DLD1 (cell line): ENCODE results near the gene LGR6.
"Not testable (repeated sequence)": the region's sequence is repeated elsewhere in the genome, so short reads cannot be mapped to it uniquely, and the experiment has no call there.

Experiments
- in situ Hi-C: cut with HindIII; loops from 2 replicates; pipeline ENCODE4 v1.10.0; 2017; ENCODE audit warnings: low sequenced_read_pairs

Gene LGR6

GRCh38 chr1:202235003-202235660 is 41.5 kb downstream of the LGR6 start:
- in situ Hi-C loops = no loop called here

GRCh38 chr1:202235856-202236837 is 42.5 kb downstream of the LGR6 start:
- in situ Hi-C loops = no loop called here

DNA sequence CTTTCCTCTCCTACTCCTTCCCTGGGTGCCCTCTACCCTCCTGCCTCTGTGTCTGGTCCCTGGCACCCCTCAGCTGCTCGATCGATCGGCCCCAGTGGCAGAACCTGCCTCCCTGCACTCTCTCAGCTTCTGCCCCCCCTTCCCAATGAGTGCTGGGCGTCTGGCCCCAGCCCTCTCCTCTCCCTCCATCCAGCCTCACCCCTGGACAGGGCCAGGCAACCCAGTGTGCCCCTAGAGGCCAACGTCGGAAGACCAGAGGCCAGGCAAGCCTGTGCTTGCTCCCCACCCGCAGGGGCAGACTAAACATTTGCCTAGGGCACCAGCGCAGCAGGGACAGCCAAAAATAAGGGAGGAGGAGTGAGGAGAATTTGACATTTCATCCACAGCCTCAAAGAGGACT is 43.5 kb downstream of the LGR6 start:
- in situ Hi-C loops = no loop called here

GRCh38 chr1:202238914-202239313 is 45.3 kb downstream of the LGR6 start:
- in situ Hi-C loops = no loop called here

DNA sequence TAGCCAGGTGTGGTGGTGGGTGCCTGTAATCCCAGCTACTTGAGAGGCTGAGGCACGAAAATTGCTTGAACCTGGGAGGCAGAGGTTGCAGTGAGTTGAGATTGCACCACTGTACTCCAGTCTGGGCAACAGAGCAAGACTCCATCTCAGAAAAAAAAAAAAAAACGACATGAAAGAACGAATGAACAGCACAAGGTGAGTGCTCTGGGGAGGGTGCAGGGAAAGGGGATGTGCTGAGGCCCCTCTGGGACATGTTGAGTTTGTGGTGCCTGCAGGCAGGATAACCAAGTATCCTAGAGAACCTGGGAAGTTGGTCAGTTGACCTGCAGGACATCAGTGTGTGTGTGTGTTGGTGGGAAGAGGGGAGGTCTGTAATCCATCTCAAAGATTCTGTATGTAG is 46.6 kb downstream of the LGR6 start:
- in situ Hi-C loops = not testable (repeated sequence)

DNA sequence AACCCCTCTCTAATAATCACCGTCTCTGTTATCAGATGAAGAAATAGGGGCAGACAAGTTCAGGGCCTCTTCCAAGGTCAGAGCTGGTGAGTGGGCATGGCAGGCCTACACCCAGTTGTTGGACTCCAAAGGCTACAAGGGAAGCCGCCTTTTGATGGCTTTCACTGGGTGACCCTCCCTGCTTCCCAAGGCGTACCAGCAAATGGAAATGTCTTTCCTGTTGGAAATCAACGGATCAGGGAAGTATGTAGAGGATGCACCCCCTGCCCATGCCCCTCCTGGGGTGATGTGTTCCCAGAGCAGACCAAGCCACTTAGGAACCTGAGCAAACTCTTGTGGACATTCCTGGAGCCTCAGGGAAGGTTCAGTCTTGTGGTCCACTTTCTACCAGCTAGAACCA is 47.4 kb downstream of the LGR6 start:
- in situ Hi-C loops = no loop called here

DNA sequence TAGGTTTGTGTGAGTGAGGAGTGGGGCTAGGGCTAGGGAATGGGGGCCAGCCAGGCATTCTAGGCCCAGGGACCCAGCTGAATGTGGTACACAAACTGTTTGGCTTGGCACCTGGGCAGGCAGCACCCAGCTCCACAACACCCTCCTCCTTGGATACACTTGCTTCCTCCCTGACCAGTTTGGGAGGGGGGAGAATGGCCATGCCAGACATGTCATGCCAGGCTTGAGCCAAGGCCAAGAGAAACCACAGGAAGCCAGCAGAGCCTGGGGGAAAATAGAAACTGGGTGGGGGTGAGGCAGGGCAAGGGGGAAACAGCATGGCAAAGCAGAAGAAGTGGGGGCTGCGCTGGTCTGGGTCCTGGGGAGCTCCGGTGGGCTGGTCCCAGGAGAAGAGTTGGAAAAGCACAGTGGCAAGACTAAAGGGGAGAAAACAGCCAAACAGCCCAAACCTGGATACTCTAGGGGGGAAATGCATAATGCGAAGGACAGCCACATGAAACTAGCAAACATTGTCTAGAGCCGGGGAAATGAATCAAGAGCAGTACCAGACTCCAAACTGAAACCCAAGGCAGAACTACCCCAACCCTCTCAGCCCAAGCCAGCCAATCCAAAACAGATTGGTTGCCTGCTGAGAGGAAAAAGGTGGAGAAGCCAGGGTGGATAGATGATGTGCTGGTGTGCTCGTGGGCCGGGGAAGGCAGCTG is 47.9 kb downstream of the LGR6 start:
- in situ Hi-C loops = no loop called here

DNA sequence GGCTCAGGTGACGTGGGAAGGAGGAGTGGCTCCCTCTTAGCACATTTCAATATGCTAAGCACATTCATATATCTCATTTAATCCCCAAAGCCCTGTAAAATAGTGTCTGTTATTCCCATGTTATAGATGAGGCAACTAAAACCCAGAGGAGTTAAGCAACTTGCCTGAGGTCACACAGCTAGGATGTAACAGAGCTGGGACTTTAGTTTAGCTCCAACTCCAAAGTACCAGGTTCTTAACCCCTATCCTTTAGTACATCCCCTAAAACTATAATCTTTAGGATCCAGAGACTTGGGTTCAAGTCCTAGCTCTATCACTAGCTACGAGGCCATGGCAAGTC is 48.5 kb downstream of the LGR6 start:
- in situ Hi-C loops = no loop called here

- in situ Hi-C loops = no loop called here
Measured at GRCh38 chr1:202243006-202243405, 49.4 kb downstream of the LGR6 start.

- in situ Hi-C loops = no loop called here
Measured at GRCh38 chr1:202244841-202245261, 51.3 kb downstream of the LGR6 start.

- in situ Hi-C loops = no loop called here
Measured at GRCh38 chr1:202245391-202245790, 51.8 kb downstream of the LGR6 start.

GRCh38 chr1:202247104-202247503 is 53.5 kb downstream of the LGR6 start:
- in situ Hi-C loops = no loop called here

DNA sequence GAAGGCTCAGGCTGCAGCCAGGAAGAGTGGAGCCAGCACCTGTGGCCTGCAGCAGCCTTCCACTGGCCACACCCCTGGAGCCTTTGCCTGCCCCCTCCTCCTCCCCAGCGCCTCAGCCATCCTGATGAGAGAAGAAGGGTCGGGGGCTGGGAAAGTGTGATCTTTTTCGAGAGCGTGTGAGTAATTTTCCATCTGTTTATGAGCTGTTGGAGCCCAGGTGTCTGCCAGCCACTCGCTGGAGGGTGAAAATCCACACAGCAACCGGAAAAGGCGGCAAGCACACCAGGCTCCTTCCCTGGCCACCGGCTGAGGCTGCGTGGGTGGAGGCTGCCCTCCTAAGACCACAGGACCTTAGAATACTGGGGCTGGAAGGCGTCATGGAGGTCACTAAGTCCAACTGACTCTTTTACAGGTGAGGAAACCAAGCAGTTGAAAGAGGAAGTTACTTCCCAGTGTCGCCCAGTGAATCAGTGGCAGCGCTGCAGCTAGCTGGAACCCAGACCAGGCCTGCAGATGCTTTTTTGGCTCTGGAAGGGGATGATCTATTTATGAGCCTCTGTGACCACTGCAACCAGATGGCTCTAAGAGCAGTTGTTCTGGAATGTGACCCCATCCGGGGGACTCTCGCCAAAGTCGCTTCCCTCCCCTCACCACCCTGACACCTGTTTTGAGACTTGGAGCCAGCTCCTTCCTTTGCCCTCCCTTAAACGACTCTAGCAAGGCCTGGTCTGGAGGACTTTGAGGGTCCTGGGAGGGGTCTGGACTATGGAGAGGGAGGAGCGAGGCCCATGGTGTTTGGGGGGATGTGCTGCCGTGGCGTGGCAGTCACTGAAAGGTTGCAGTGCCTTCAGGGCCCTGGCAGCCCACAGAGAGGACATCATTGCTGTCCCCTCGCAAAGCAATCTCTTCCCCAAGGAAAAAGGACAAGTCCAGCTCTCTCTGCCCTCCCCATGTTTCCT is 54.5 kb downstream of the LGR6 start:
- in situ Hi-C loops = no loop called here

- in situ Hi-C loops = no loop called here
Measured at GRCh38 chr1:202248861-202249260, 55.3 kb downstream of the LGR6 start.

- in situ Hi-C loops = no loop called here
Measured at GRCh38 chr1:202249436-202249835, 55.8 kb downstream of the LGR6 start.

DNA sequence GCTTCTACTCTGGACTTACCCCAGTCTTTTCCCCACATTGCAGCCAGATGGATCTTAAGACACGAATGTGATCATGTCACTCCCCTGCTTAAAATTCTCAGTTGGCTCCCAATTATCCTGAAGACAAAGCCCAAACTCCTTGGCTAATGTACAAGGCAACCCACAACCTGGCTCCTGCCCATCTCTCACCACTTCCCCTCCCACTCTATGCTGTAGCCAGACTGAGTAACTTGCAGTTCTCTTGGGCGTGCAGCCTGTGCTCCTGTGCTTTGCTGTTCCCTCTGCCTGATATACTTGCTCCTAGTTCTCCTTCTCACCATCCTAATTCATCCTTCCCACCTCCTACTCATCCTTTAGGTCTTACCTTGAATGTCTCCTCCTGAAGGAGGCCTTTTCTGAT is 56.2 kb downstream of the LGR6 start:
- in situ Hi-C loops = no loop called here

- in situ Hi-C loops = no loop called here
Measured at GRCh38 chr1:202250982-202251381, 57.4 kb downstream of the LGR6 start.

GRCh38 chr1:202251424-202252256 is 58.0 kb downstream of the LGR6 start:
- in situ Hi-C loops = no loop called here

DNA sequence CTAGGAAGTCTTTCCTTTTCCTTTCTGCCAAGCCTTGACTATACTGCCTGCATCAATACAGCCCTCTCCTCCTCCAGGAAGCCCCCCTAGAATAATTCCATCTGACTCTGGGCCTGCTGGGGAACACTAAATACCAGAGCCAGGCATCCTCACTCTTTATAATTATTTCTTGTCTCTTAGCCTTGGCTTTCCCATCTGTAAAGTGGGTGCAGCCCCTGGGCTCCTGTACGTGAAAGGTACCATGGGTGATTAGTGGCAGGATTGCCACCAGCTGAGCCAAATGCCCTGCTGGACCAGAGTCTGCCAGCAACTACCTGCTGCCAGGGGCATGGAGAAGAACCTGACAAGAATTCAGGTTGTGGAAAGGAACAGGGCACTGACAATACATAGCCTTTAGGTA is 58.7 kb downstream of the LGR6 start:
- in situ Hi-C loops = no loop called here
